ENCODE results near the gene DIP2A.

DIP2A gene

GRCh38 chr21:46557469-46557868 is 98.8 kb downstream of the DIP2A start:
- H3K36me3 ChIP-seq (ENCODE audit: control insufficient read depth, insufficient read depth, low read length) = peaks cover 14% of the 10 kb centered on the region
- H3K9me3 ChIP-seq (ENCODE audit: control insufficient read depth, low read length) = no peaks in the 10 kb centered on the region
- H3K4me1 ChIP-seq (ENCODE audit: control insufficient read depth, insufficient read depth, low read length) = no peaks in the 10 kb centered on the region
- H3K27me3 ChIP-seq (ENCODE audit: control insufficient read depth, insufficient read depth, low read length) = no peaks in the 10 kb centered on the region
- H3K4me3 ChIP-seq (ENCODE audit: low read length) = no peak overlapping the region
- no peak overlapping the region for H3K9ac ChIP-seq (ENCODE audit: low read length)

- no peak overlapping the region for H3K4me3 ChIP-seq (ENCODE audit: low read length)
- no peaks in the 10 kb centered on the region for H3K27me3 ChIP-seq (ENCODE audit: control insufficient read depth, insufficient read depth, low read length)
- no peaks in the 10 kb centered on the region for H3K9me3 ChIP-seq (ENCODE audit: control insufficient read depth, low read length)
- no peak overlapping the region for H3K9ac ChIP-seq (ENCODE audit: low read length)
- H3K36me3 ChIP-seq (ENCODE audit: control insufficient read depth, insufficient read depth, low read length) = peaks cover 14% of the 10 kb centered on the region
- no peaks in the 10 kb centered on the region for H3K4me1 ChIP-seq (ENCODE audit: control insufficient read depth, insufficient read depth, low read length)
Measured at GRCh38 chr21:46557919-46558392, 99.3 kb downstream of the DIP2A start.

DNA sequence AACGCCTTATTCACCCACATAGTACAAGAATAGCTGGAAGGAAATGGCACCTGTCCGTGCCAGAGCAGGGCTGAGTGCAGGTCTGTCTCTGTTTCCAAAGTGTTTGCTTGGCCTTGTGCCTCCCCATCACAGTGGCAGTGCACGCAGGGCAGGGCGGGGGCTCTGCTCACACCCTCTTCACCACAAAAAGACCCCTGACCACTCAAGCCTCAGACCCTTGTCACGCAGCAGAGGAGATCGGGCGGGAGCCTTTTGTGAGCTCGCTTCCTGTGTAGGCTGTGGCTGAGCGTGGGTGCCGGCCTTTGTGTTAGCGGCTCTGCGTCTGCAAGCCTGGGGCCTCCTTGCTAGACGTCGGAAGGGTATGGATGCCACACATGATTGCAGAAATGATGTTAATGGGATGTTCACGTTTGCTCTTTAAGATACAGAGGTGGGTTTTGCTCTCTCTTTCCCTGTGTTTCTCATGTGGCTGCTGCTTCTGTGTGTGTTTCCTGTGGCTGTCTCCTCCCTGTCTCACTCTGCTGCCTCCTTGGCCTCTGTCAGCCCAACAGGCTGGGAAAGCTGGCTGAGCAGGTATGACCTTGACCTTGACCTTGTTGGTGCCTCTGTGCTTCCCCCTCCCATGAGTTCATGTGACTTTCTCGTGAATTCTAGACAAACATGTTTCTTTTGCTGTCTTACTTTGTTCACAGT is 100.7 kb downstream of the DIP2A start:
- Histone ChIP-seq H3K4me1 (ENCODE audit: control insufficient read depth, insufficient read depth, low read length) (no peaks in the 10 kb centered on the region), H3K4me3 (ENCODE audit: low read length) (no peak overlapping the region), H3K9ac (ENCODE audit: low read length) (no peak overlapping the region), H3K9me3 (ENCODE audit: control insufficient read depth, low read length) (no peaks in the 10 kb centered on the region), H3K36me3 (ENCODE audit: control insufficient read depth, insufficient read depth, low read length) (peaks cover 11% of the 10 kb centered on the region), H3K27me3 (ENCODE audit: control insufficient read depth, insufficient read depth, low read length) (no peaks in the 10 kb centered on the region)

GRCh38 chr21:46560568-46561444 is 102.1 kb downstream of the DIP2A start:
- Histone ChIP-seq H3K4me3 (ENCODE audit: low read length) (no peak overlapping the region), H3K27me3 (ENCODE audit: control insufficient read depth, insufficient read depth, low read length) (no peaks in the 10 kb centered on the region), H3K9me3 (ENCODE audit: control insufficient read depth, low read length) (no peaks in the 10 kb centered on the region), H3K4me1 (ENCODE audit: control insufficient read depth, insufficient read depth, low read length) (no peaks in the 10 kb centered on the region), H3K36me3 (ENCODE audit: control insufficient read depth, insufficient read depth, low read length) (peaks cover 6% of the 10 kb centered on the region), H3K9ac (ENCODE audit: low read length) (no peak overlapping the region)

- Histone ChIP-seq H3K4me1 (ENCODE audit: control insufficient read depth, insufficient read depth, low read length) (no peaks in the 10 kb centered on the region), H3K9ac (ENCODE audit: low read length) (no peak overlapping the region), H3K4me3 (ENCODE audit: low read length) (no peak overlapping the region), H3K36me3 (ENCODE audit: control insufficient read depth, insufficient read depth, low read length) (peaks cover 3% of the 10 kb centered on the region), H3K27me3 (ENCODE audit: control insufficient read depth, insufficient read depth, low read length) (no peaks in the 10 kb centered on the region), H3K9me3 (ENCODE audit: control insufficient read depth, low read length) (no peaks in the 10 kb centered on the region)
Measured at GRCh38 chr21:46561445-46562090, 102.9 kb downstream of the DIP2A start.

DNA sequence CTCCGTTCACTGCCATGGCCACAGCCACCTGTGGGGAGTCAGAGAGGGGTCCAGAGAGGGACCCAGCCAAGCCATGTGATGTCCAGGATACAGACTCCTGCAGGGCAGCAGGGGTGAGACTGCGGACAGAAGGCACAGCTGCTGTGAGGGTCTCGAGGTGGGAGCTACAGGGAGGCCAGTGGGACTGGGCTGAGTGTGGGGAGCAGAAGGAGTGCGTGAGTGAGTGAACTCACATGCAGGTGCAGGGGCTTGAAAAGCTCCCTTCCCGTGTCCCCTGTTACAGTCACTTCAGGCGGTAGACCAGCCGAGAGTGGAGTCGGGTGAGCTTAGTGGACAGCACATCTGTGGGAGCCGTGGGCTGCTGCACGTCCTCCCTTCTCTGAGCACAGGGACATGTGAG is 103.8 kb downstream of the DIP2A start:
- no peaks in the 10 kb centered on the region for H3K27me3 ChIP-seq (ENCODE audit: control insufficient read depth, insufficient read depth, low read length)
- H3K9me3 ChIP-seq (ENCODE audit: control insufficient read depth, low read length) = no peaks in the 10 kb centered on the region
- peaks cover 3% of the 10 kb centered on the region for H3K36me3 ChIP-seq (ENCODE audit: control insufficient read depth, insufficient read depth, low read length)
- H3K4me3 ChIP-seq (ENCODE audit: low read length) = no peak overlapping the region
- no peak overlapping the region for H3K9ac ChIP-seq (ENCODE audit: low read length)
- no peaks in the 10 kb centered on the region for H3K4me1 ChIP-seq (ENCODE audit: control insufficient read depth, insufficient read depth, low read length)

GRCh38 chr21:46562964-46563607 is 104.4 kb downstream of the DIP2A start:
- H3K4me3 ChIP-seq (ENCODE audit: low read length) = no peak overlapping the region
- no peaks in the 10 kb centered on the region for H3K9me3 ChIP-seq (ENCODE audit: control insufficient read depth, low read length)
- H3K4me1 ChIP-seq (ENCODE audit: control insufficient read depth, insufficient read depth, low read length) = no peaks in the 10 kb centered on the region
- H3K36me3 ChIP-seq (ENCODE audit: control insufficient read depth, insufficient read depth, low read length) = peaks cover 3% of the 10 kb centered on the region
- H3K27me3 ChIP-seq (ENCODE audit: control insufficient read depth, insufficient read depth, low read length) = no peaks in the 10 kb centered on the region
- H3K9ac ChIP-seq (ENCODE audit: low read length) = no peak overlapping the region

DNA sequence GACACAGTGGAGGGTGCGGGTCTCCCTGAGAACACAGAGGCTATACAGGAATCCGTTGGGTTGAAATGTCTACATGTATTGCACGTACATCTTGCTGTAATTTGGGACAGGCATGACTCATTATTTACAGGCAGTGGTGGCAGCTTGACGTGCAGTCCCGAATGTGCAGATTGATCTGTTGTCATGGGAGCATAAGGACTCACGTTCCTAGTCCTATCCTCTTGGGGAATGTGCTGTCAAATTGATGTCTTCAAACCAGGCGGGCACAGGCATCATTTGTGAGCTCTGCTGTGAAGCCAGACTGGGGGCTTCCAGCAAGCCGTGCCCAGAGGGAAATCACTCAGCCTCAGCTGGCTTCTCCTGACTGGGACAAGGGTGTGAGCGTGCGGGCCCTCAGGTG is 105.7 kb downstream of the DIP2A start:
- no peaks in the 10 kb centered on the region for H3K4me1 ChIP-seq (ENCODE audit: control insufficient read depth, insufficient read depth, low read length)
- no peak overlapping the region for H3K9ac ChIP-seq (ENCODE audit: low read length)
- no peak overlapping the region for H3K4me3 ChIP-seq (ENCODE audit: low read length)
- H3K9me3 ChIP-seq (ENCODE audit: control insufficient read depth, low read length) = no peaks in the 10 kb centered on the region
- peaks cover 3% of the 10 kb centered on the region for H3K36me3 ChIP-seq (ENCODE audit: control insufficient read depth, insufficient read depth, low read length)
- no peaks in the 10 kb centered on the region for H3K27me3 ChIP-seq (ENCODE audit: control insufficient read depth, insufficient read depth, low read length)

DNA sequence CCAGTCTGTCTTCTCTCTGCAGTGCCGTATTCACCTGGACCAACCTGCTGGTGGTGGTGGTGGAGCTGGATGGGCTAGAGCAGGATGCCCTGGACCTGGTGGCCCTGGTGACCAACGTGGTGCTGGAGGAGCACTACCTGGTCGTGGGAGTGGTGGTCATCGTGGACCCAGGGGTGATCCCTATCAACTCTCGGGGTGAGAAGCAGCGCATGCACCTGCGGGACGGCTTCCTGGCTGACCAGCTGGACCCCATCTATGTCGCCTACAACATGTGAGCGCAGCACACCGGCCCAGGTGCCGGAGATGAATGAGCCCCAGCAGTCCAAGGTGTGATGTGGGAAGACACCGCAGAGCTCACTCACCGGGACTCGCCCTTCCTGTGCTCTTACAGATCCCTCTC is 108.7 kb downstream of the DIP2A start:
- H3K27me3 ChIP-seq (ENCODE audit: control insufficient read depth, insufficient read depth, low read length) = no peaks in the 10 kb centered on the region
- H3K4me1 ChIP-seq (ENCODE audit: control insufficient read depth, insufficient read depth, low read length) = no peaks in the 10 kb centered on the region

GRCh38 chr21:46568562-46568961 is 109.9 kb downstream of the DIP2A start:
- Histone ChIP-seq H3K4me3 (ENCODE audit: low read length) (no peak overlapping the region), H3K27me3 (ENCODE audit: control insufficient read depth, insufficient read depth, low read length) (no peaks in the 10 kb centered on the region), H3K36me3 (ENCODE audit: control insufficient read depth, insufficient read depth, low read length) (no peaks in the 10 kb centered on the region), H3K4me1 (ENCODE audit: control insufficient read depth, insufficient read depth, low read length) (no peaks in the 10 kb centered on the region), H3K9me3 (ENCODE audit: control insufficient read depth, low read length) (no peaks in the 10 kb centered on the region), H3K9ac (ENCODE audit: low read length) (no peak overlapping the region)

More for the DNA sequence above, 108.7 kb downstream of the DIP2A start:
- peaks cover 1% of the 10 kb centered on the region for H3K36me3 ChIP-seq (ENCODE audit: control insufficient read depth, insufficient read depth, low read length)
- no peaks in the 10 kb centered on the region for H3K9me3 ChIP-seq (ENCODE audit: control insufficient read depth, low read length)
- H3K9ac ChIP-seq (ENCODE audit: low read length) = no peak overlapping the region
- no peak overlapping the region for H3K4me3 ChIP-seq (ENCODE audit: low read length)

GRCh38 chr21:46569081-46569480 is 110.4 kb downstream of the DIP2A start:
- no peaks in the 10 kb centered on the region for H3K4me1 ChIP-seq (ENCODE audit: control insufficient read depth, insufficient read depth, low read length)
- no peak overlapping the region for H3K4me3 ChIP-seq (ENCODE audit: low read length)
- H3K9ac ChIP-seq (ENCODE audit: low read length) = no peak overlapping the region
- no peaks in the 10 kb centered on the region for H3K36me3 ChIP-seq (ENCODE audit: control insufficient read depth, insufficient read depth, low read length)
- H3K9me3 ChIP-seq (ENCODE audit: control insufficient read depth, low read length) = no peaks in the 10 kb centered on the region
- H3K27me3 ChIP-seq (ENCODE audit: control insufficient read depth, insufficient read depth, low read length) = no peaks in the 10 kb centered on the region

Data from mucosa of stomach (tissue), 1 donor.